BJ (cell line): ENCODE results near the gene KAT7. TPM values are rescaled to one million over a fixed set of nuclear protein-coding genes. Genes with fewer than 3 reads are reported as not detected.

ENCODE experiments used
- CTCF ChIA-PET: fragments of 350-600 bp; formaldehyde crosslinking; extraction: SDS; loops from one replicate; lab custom pipeline; 2021; ENCODE audit warnings: antibody characterized with exemption, inconsistent platforms; lab: Yijun Ruan, JAX
- POLR2A ChIA-PET: fragments of 300-600 bp; sonication (Branson Sonifier 250); formaldehyde crosslinking; extraction: SDS; loops from one replicate; lab custom pipeline; 2021; ENCODE audit warnings: antibody characterized with exemption; lab: Charles Lee
- DNase-seq: peaks from one replicate; pipeline ENCODE4 v3.0.0-alpha.2; 2011; ENCODE audit warnings: low read depth
- H3K27me3 ChIP-seq: 2 replicates; pipeline ENCODE4 v1.6.0; 2011; ENCODE audit warnings: low read length; ENCODE audit not compliant: control insufficient read depth, insufficient read depth
- H3K36me3 ChIP-seq: 2 replicates; pipeline ENCODE4 v1.5.1; 2011; ENCODE audit warnings: low read length; ENCODE audit not compliant: control insufficient read depth, insufficient read depth
- H3K4me3 ChIP-seq: 2 replicates; pipeline ENCODE4 v1.5.1; 2011; ENCODE audit warnings: low read depth, mild to moderate bottlenecking, control low read depth, low read length
- CTCF ChIP-seq: IDR thresholded peaks from 2 replicates; pipeline ENCODE4 v1.5.1; 2011; ENCODE audit warnings: low read depth, mild to moderate bottlenecking, control low read depth, inconsistent platforms, low read length, moderate library complexity; ENCODE audit not compliant: insufficient read depth
- polyA plus RNA-seq: library from polyadenylated mRNA; depleted of rRNA; stranded (reverse); fragments of >200 nt; gene quantifications from 2 replicates; pipeline ENCODE4 v1.2.3, GENCODE V29; 2011

Gene KAT7
- polyA plus RNA-seq, 1 experiment: 23.0 TPM

GRCh38 chr17:49742166-49742638 is 46.3 kb upstream of the KAT7 start:
- POLR2A ChIA-PET: no interaction called here
- no peak for DNase-seq

GRCh38 chr17:49745175-49746139 is 43.0 kb upstream of the KAT7 start:
- ChIA-PET POLR2A (no interaction called here), CTCF (no interaction called here)
- no peaks in the 10 kb centered on the region for H3K36me3 ChIP-seq
- TF ChIP-seq CTCF: no peak
- no peaks in the 10 kb centered on the region for H3K27me3 ChIP-seq
- no peak overlapping the region for H3K4me3 ChIP-seq
- DNase-seq: no peak

More at GRCh38 chr17:49742166-49742638, 46.3 kb upstream of the KAT7 start:
- CTCF ChIA-PET: interaction anchor here (0.7 to 1.6 kb wide), 4 partner anchors 9 to 144 kb away, joined by 3 to 4 read pairs (median 3); no protein-coding TSS in a partner anchor
- H3K27me3 ChIP-seq: no peaks in the 10 kb centered on the region; the same call in 1 of the 2 replicates
- TF ChIP-seq CTCF: no peak
- H3K4me3 ChIP-seq: no peak overlapping the region
- H3K36me3 ChIP-seq: no peaks in the 10 kb centered on the region

GRCh38 chr17:49746791-49747490 is 41.5 kb upstream of the KAT7 start:
- ChIA-PET POLR2A (no interaction called here), CTCF (no interaction called here)
- no peak for TF ChIP-seq CTCF
- H3K4me3 ChIP-seq: no peak overlapping the region
- no peak for DNase-seq
- no peaks in the 10 kb centered on the region for H3K27me3 ChIP-seq
- no peaks in the 10 kb centered on the region for H3K36me3 ChIP-seq

- ChIA-PET CTCF (interaction anchor here (1.2 kb wide), 1 partner anchor 9 kb away, joined by 3 read pairs; no protein-coding TSS in a partner anchor), POLR2A (no interaction called here)
- H3K27me3 ChIP-seq: no peaks in the 10 kb centered on the region
- DNase-seq: no peak
- H3K4me3 ChIP-seq: no peak overlapping the region
- no peaks in the 10 kb centered on the region for H3K36me3 ChIP-seq
- no peak for TF ChIP-seq CTCF
Observed at GRCh38 chr17:49747632-49748031, 40.8 kb upstream of the KAT7 start.

- no peak for DNase-seq
- CTCF ChIA-PET: interaction anchor here (1.2 kb wide), 1 partner anchor 9 kb away, joined by 3 read pairs; no protein-coding TSS in a partner anchor
- Histone ChIP-seq H3K36me3 (no peaks in the 10 kb centered on the region), H3K4me3 (no peak overlapping the region), H3K27me3 (no peaks in the 10 kb centered on the region)
- no peak for TF ChIP-seq CTCF
- POLR2A ChIA-PET: no interaction called here
Observed at GRCh38 chr17:49748223-49748622, 40.3 kb upstream of the KAT7 start.
